ENCODE results near the gene BICDL2.

BICDL2 gene

GRCh38 chr16:2987286-2987685 is 49.5 kb downstream of the BICDL2 start:
- DNase-seq, result no peak

DNA sequence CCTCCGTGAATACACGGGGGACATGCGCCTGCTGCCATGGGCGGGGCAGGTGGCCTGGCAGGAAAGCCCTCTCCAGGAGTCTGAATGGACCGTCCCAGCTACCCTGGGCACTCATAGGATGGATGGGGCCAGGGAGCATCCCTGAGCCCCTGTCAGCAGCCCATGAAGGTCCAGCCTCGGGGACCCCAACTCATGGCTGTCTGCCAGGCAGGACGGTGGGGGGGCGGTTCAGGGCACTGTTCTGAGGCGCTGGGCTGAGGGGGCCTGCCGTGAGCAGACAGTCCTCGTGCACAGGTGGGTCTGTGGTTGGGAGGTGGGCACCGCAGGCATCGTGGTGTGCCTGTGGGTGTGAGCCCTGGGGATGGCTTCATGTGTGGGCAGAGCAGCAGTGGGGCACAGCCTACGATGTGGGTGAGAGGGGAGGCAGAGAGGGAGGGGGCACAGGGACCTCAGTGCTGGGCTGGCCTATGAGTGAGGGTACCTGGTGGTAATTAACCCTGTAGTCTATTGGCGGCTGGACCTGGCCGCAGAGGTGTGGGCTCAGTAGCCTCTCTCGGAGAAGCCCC is 50.0 kb downstream of the BICDL2 start:
- DNase-seq, result no peak

- no peak for DNase-seq
Observed at GRCh38 chr16:2985893-2986355, 50.8 kb downstream of the BICDL2 start.

DNA sequence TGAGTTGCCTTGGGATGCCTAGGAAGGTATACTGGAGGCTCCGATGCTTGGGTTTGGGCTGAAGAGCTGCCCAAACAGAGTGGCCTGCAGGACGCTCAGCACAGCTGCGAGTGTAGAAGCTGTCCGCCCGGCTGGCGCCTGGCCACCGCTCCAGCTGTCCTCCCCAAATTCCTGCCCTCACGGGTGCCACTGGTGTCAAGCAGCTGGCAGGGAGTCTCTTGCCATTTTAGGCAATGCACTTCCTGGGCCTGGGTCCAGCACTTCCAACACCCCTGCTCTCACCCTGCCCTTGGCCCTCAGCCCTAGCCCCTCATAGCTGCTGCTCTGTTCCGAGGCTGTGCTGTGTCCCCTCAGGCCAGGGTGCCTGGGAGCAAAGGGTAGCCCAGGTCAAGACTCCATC is 51.3 kb downstream of the BICDL2 start:
- DNase-seq, result no peak

DNA sequence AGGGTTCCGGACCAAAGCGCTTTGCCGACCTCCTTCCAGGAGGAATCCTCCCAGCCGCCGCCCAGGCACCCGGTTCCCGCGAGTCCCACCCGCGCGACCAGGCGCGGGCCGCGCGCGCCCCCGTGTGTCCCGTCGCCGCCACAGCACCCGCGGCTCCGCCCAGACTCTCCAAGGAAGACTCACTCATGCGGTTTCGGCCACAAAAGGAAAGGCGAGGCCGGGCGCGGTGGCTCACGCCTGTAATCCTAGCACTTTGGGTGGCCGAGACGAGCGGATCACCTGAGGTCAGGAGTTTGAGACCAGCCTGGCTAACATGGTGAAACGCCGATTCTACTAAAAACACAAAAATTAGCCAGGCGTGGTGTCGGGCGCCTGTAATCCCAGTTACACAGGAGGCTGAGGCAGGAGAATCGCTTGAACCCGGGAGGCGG is 53.0 kb downstream of the BICDL2 start:
- peak in 46 of 51 donors; percentile 20 to 87 (median 66) for DNase-seq

DNA sequence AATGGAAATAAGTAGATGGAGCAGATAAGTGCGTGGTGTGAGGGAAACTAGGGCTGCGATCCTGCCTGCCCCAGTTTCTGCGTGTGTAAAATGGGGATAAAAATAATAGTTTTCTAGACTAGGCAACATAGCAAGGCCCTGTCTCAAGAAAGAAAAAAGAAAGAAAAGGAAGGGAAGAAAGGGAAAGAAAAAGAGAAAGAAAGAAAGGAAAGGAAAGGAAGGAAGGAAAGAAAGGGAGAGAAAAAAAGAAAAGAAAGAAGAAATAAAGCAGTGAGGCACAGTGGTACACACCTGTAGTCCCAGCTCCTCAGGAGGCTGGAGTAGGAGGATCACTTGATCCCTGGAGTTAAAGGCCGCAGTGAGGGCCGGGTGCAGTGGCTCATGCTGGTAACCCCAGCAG is 54.3 kb downstream of the BICDL2 start:
- DNase-seq, result no peak

GRCh38 chr16:2981899-2982250 is 54.9 kb downstream of the BICDL2 start:
- no peak for DNase-seq

DNA sequence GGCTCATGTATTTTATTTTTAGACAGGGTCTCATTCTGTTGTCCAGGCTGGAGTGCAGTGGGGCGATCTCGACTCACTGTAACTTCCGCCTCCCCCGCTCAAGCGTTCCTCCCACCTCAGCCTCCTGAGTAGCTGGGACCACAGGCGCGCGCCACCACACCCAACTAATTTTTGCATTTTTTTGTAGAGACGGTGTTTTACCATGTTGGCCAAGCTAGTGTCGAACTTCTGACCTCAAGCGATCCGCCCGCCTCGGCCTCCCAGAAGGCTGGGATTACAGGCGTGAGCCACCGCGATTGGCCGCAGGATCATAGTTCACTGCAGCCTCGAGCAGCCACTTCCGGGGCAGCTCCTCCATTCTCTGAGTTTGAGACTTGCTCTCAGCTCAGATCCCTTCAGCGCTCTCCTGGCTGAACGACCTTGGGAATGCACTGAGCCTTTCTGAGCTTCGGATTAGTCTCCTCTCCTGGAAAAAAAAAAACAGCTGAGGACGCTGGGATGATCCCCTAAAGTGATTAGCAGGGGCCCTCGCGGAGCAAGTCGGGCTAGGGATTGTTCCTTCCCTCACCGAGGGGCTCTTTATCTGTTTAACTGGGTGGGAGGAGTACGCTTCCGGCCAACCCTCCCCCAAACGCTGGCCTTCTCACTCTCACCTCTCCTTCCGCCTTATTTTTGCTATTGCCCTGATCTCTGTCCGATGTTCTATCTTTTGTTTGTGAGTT is 55.4 kb downstream of the BICDL2 start:
- DNase-seq, result no peak

DNA sequence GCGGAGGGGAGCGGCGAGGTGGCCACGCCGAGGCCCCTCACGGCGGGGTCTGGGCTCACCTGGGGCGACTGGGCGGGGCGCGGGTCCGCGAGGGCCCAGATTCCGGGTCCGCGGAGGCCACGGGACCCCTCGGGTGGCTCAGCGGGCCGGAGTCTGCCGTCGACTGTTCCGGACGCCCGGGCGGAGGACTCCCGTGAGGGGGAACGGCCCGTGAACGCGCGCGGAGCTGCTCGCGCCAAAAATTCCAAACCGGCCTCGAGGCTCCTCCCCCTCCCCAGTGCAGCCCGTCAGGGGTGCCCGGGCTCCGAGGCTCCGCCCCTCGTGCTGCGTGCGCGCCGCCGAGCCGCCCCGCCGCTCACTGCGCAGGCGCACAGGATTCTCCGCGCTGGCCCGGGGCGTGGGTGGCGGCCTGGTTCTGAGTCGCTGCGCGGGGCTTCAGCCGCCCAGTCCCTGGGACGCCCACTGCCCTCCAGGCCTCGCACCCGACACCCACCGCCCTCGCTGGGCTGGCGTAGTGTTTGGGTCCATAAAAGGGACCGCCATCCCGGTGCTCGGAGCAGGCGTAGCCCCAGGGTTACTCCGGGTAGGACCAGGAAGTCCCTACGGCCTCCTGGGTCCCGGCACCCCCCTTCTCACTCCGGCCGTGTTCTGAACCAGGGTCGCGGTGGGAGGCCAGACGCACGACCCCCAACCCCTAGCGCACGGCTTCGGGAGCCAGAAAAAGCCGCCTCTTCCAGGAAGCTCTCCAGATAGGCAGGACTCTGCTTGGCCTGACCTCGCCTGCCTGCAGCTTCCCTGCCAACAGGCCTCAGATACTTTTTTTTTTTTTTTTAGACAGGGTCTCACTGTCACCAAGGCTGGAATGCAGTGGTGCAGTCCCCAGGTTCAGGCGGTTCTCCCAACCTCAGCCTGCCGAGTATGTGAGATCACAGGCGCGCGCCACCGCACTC is 56.2 kb downstream of the BICDL2 start, which contains the start of gene PKMYT1:
Gene PKMYT1, minus strand, starts transcription at position 220 of the 950 bp plus-strand sequence. CDS start 789 bp downstream, outside the sequence.
- peak in 50 of 51 donors; percentile 47 to 94 (median 79) for DNase-seq

DNA sequence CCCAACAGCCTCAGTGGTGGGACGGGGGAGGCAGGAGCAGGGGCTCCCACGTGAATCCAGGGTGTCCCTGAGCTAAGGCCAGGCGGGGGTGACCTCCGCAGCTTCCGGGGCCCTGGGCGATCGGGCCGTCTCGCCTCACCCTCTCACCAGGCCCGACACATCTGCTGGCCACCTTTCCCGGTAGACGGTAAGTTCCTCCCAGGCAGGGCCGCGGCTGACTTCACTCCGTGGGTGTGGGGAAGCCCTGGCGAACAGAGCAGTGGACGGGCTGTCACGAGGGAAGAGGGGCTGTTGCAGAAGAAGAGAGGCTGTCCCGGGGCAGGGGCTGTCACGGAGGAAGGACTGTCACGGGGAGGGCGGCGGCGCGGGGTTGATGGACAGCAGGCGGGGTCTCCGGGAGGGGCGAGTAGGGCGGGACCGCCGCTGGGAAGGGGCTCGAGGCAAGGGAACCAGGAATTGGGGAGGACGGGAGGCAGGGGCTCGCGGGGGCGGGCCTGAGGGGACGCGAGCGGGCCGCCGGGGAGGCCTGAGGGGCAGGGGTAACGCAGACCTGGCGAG is 57.0 kb downstream of the BICDL2 start:
- DNase-seq, result no peak

All from hypothalamus (tissue), 51 donors.